Measurements from ENCODE around the gene GM2A.

- TF ChIP-seq CTCF (IDR thresholded peaks at IDR 0.05; ENCODE audit: low read length) (no peak), EZH2 (IDR thresholded peaks at IDR 0.05; ENCODE audit: borderline replicate concordance, low read length) (no peak)
These were observed 28.6 kb upstream of the GM2A start for GRCh38 chr5:151224372-151224771.
